ENCODE data around the gene LRRC8D. TPM values are rescaled to one million over a fixed set of nuclear protein-coding genes. Genes with fewer than 3 reads are reported as not detected.
A peak's percentile ranks its signal among the peaks of the same experiment; 100 is the strongest.

Gene LRRC8D
- total RNA-seq, 1 experiment from 2014 or later, result 19.6 TPM

DNA sequence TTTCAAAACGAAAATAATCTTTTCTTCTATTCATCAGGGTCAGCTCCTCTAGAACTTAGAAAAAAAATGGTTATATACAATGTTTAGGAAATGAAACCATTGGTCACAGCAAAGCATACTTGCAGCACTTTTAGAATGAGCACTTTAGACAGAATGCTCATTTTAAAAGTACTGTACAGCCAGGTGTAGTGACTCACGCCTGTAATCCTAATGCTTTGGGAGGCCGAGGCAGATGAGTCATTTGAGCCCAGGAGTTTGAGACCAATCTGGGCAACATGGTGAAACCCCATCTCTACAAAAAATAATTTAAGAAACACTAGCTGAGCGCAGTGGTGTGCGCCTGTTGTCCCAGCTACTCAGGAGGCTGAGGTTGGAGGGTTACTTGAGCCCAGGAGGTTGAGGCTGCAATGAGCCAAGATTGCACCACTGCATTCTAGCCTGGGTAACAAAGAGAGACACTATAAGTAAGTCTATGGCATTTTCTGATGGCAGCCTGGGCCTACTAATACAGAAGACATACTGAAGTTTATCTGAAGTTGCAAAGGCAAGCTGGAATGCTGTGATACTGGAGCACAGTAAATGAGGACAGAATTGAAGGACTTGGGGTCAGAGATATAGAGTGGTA is 125.1 kb downstream of the LRRC8D start:
- BruUV-seq (replicated peaks), result no TSS peak
- TF ChIP-seq, protein P1, sequence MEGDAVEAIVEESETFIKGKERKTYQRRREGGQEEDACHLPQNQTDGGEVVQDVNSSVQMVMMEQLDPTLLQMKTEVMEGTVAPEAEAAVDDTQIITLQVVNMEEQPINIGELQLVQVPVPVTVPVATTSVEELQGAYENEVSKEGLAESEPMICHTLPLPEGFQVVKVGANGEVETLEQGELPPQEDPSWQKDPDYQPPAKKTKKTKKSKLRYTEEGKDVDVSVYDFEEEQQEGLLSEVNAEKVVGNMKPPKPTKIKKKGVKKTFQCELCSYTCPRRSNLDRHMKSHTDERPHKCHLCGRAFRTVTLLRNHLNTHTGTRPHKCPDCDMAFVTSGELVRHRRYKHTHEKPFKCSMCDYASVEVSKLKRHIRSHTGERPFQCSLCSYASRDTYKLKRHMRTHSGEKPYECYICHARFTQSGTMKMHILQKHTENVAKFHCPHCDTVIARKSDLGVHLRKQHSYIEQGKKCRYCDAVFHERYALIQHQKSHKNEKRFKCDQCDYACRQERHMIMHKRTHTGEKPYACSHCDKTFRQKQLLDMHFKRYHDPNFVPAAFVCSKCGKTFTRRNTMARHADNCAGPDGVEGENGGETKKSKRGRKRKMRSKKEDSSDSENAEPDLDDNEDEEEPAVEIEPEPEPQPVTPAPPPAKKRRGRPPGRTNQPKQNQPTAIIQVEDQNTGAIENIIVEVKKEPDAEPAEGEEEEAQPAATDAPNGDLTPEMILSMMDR (conservative IDR thresholded peaks at IDR 0.05; ENCODE audit: low read depth, low read length), result no peak
- TF ChIP-seq EZH2phosphoT487 (IDR thresholded peaks at IDR 0.05; ENCODE audit: borderline replicate concordance, low read length) (no peak), EZH2 (IDR thresholded peaks at IDR 0.05; ENCODE audit: low read length, unreplicated experiment) (no peak)
- H3K36me3 ChIP-seq (ENCODE audit: low read depth, low read length), result no peaks in the 10 kb centered on the region
- ATAC-seq, result peak; percentile 70
- H3K4me1 ChIP-seq (ENCODE audit: insufficient read depth, low read length), result peaks cover 28% of the 10 kb centered on the region
- H3K4me2 ChIP-seq (ENCODE audit: low read length), result peak overlapping the region; percentile 21; the same call in 1 of the 2 replicates
- no peak overlapping the region for H2AFZ ChIP-seq (ENCODE audit: low read length)
- CTCF ChIA-PET, result no interaction called here
- no peak overlapping the region for H3K9ac ChIP-seq (ENCODE audit: low read length)
- H3K27me3 ChIP-seq (ENCODE audit: low read length), result no peaks in the 10 kb centered on the region
- no peaks in the 10 kb centered on the region for H3K9me3 ChIP-seq (ENCODE audit: low read length)
- no peaks in the 10 kb centered on the region for H4K20me1 ChIP-seq (ENCODE audit: low read length)
- H3K4me3 ChIP-seq (ENCODE audit: low read length), result no peak overlapping the region
- POLR2A ChIA-PET (ENCODE audit: unreplicated experiment), result no interaction called here
- no peaks in the 10 kb centered on the region for H3F3A ChIP-seq (ENCODE audit: low read length, unreplicated experiment)
- peak; percentile 73 for DNase-seq
- intact Hi-C loops (cut with micrococcal nuclease), result loop anchor here (2.0 kb wide), 1 partner anchor 41 kb away; no protein-coding TSS in a partner anchor
- no peaks in the 10 kb centered on the region for H3K9me2 ChIP-seq (replicated peaks; ENCODE audit: low read length)
- H3K79me2 ChIP-seq (ENCODE audit: low read length), result no peaks in the 10 kb centered on the region
- 0 out of 2 replicates have a peak overlapping the region, but pooled peaks have one; percentile 6 for H3K27ac ChIP-seq (ENCODE audit: low read length)

DNA sequence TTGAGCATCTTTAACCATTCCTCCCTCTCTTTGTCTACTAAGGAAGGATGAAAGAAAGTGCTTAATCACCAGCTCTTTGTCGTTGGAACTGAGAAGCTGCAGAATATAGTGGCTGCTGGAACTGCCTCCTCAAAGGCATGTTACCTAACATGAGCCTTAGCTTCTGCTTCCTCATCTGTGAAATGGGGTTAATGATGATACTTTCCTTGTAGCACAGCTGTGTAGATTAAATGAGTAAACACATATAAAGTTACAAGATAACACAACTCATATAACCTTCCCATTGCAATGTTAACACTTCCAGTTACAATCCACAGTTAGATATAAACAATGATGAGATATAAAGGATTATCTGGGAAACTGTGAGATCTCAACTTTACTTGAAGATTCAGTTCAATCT is 125.7 kb downstream of the LRRC8D start:
- no peak overlapping the region for H2AFZ ChIP-seq (ENCODE audit: low read length)
- H3K9ac ChIP-seq (ENCODE audit: low read length), result no peak overlapping the region
- H3F3A ChIP-seq (ENCODE audit: low read length, unreplicated experiment), result no peaks in the 10 kb centered on the region
- no peaks in the 10 kb centered on the region for H3K36me3 ChIP-seq (ENCODE audit: low read depth, low read length)
- H3K4me2 ChIP-seq (ENCODE audit: low read length), result no peak overlapping the region
- ATAC-seq (no peak), DNase-seq (no peak)
- no peaks in the 10 kb centered on the region for H3K9me2 ChIP-seq (replicated peaks; ENCODE audit: low read length)
- intact Hi-C loops (cut with micrococcal nuclease), result no loop called here
- H3K79me2 ChIP-seq (ENCODE audit: low read length), result no peaks in the 10 kb centered on the region
- H3K4me1 ChIP-seq (ENCODE audit: insufficient read depth, low read length), result peaks cover 28% of the 10 kb centered on the region
- no TSS peak for BruUV-seq (replicated peaks)
- POLR2A ChIA-PET (ENCODE audit: unreplicated experiment), result no interaction called here
- H3K27me3 ChIP-seq (ENCODE audit: low read length), result no peaks in the 10 kb centered on the region
- no peak overlapping the region for H3K4me3 ChIP-seq (ENCODE audit: low read length)
- H3K9me3 ChIP-seq (ENCODE audit: low read length), result no peaks in the 10 kb centered on the region
- H3K27ac ChIP-seq (ENCODE audit: low read length), result no peak overlapping the region
- CTCF ChIA-PET, result no interaction called here
- H4K20me1 ChIP-seq (ENCODE audit: low read length), result no peaks in the 10 kb centered on the region
- TF ChIP-seq EZH2phosphoT487 (IDR thresholded peaks at IDR 0.05; ENCODE audit: borderline replicate concordance, low read length) (no peak), EZH2 (IDR thresholded peaks at IDR 0.05; ENCODE audit: low read length, unreplicated experiment) (no peak)
- TF ChIP-seq, protein P1 (conservative IDR thresholded peaks at IDR 0.05; ENCODE audit: low read depth, low read length), result no peak

DNA sequence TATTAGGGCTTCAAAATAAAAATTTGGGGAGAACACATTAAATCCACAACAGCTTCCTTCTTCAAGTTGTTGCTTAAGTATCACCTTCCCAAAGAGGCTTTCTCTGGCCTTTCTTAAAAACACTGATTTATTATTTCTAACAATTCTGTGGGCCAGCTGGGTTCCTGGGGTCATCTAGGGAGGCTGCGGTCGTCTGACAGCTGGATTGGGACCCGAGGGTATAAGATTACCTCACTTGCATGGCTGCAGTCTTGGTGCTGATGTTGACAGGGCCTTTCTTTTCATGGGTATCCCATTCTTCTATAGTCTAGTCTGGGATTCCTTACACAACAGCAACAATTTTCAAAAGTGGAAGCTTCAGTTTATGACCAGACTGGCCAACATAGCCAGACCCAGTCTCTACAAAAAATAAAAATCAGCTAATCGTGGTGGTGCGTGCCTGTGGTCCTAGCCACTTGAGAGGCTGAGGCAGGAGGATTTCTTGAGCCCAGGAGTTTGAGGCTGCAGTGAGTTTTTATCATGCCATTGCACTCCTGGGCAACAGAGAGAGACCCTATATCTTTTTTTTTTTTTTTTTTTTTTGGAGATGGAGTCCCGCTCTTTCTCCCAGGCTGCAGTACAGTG is 128.0 kb downstream of the LRRC8D start:
- POLR2A ChIA-PET (ENCODE audit: unreplicated experiment), result no interaction called here
- ATAC-seq (no peak), DNase-seq (no peak)
- Histone ChIP-seq H3K27ac (ENCODE audit: low read length) (no peak overlapping the region), H3K9me2 (replicated peaks; ENCODE audit: low read length) (no peaks in the 10 kb centered on the region), H3K9ac (ENCODE audit: low read length) (no peak overlapping the region), H3K9me3 (ENCODE audit: low read length) (no peaks in the 10 kb centered on the region), H3K36me3 (ENCODE audit: low read depth, low read length) (no peaks in the 10 kb centered on the region), H3K4me2 (ENCODE audit: low read length) (no peak overlapping the region), H3K4me1 (ENCODE audit: insufficient read depth, low read length) (peaks cover 35% of the 10 kb centered on the region), H3F3A (ENCODE audit: low read length, unreplicated experiment) (no peaks in the 10 kb centered on the region), H4K20me1 (ENCODE audit: low read length) (no peaks in the 10 kb centered on the region), H3K4me3 (ENCODE audit: low read length) (no peak overlapping the region), H2AFZ (ENCODE audit: low read length) (no peak overlapping the region), H3K27me3 (ENCODE audit: low read length) (no peaks in the 10 kb centered on the region), H3K79me2 (ENCODE audit: low read length) (no peaks in the 10 kb centered on the region)
- TF ChIP-seq EZH2 (IDR thresholded peaks at IDR 0.05; ENCODE audit: low read length, unreplicated experiment) (no peak), EZH2phosphoT487 (IDR thresholded peaks at IDR 0.05; ENCODE audit: borderline replicate concordance, low read length) (no peak)
- TF ChIP-seq, protein P1 (conservative IDR thresholded peaks at IDR 0.05; ENCODE audit: low read depth, low read length), result no peak
- no TSS peak for BruUV-seq (replicated peaks)
- intact Hi-C loops (cut with micrococcal nuclease), result no loop called here
- CTCF ChIA-PET, result no interaction called here
